SK-N-SH (cell line): ENCODE results near the gene BMP7. TPM values are rescaled to one million over a fixed set of nuclear protein-coding genes. Genes with fewer than 3 reads are reported as not detected.

Source experiments
- CTCF ChIA-PET: fragments of 300-600, 350-600 bp; formaldehyde crosslinking; extraction: SDS; loops from one replicate; lab custom pipeline; 2021; lab: Yijun Ruan, JAX
- POLR2A ChIA-PET: fragments of 350-600 bp; sonication (Branson Sonifier 250); formaldehyde crosslinking; extraction: SDS; loops from one replicate; lab custom pipeline; 2020; ENCODE audit warnings: antibody characterized with exemption, inconsistent platforms; lab: Yijun Ruan, JAX
- DNase-seq: peaks from one replicate; pipeline ENCODE4 v3.0.0; 2012
- H2AFZ ChIP-seq: fragments of 200-600 bp; sonication (generic); 2 replicates; pipeline ENCODE4 v1.8.1; 2016; ENCODE audit warnings: antibody characterized with exemption, mild to moderate bottlenecking, low read depth
- H3F3A ChIP-seq: fragments of 200-600 bp; sonication (generic); replicated peaks from 2 replicates; pipeline ENCODE3; 2016; ENCODE audit warnings: antibody characterized with exemption, mild to moderate bottlenecking; ENCODE audit not compliant: insufficient read depth
- H3K27ac ChIP-seq, 2 experiments: fragments of 200-500 bp in 1 of 2; fragments of 200-600 bp in 1 of 2; sonication (Bioruptor generic) in 1 of 2; sonication (generic), shearing (Covaris generic) in 1 of 2; 2 replicates each; pipeline versions ENCODE4 v1.5.1 to v1.6.1; 2014 to 2016; ENCODE audit warnings: low read depth in 2 of 2, inconsistent platforms in 1 of 2, low read length in 1 of 2, mild to moderate bottlenecking in 1 of 2, mixed read lengths in 1 of 2
- H3K27me3 ChIP-seq: fragments of 200-600 bp; sonication (generic), shearing (Covaris generic); 2 replicates; pipeline ENCODE4 v1.6.1; 2016; ENCODE audit warnings: mixed run types; ENCODE audit not compliant: insufficient read depth
- H3K36me3 ChIP-seq, 2 experiments: fragments of 200-500 bp in 1 of 2; fragments of 200-600 bp in 1 of 2; sonication (Bioruptor generic) in 1 of 2; sonication (generic) in 1 of 2; replicated peaks in 1 of 2; 2 replicates each; pipeline versions ENCODE3 to v1.5.1; 2014 to 2016; ENCODE audit warnings: low read length in 1 of 2, mild to moderate bottlenecking in 1 of 2; ENCODE audit not compliant: insufficient read depth in 2 of 2, control insufficient read depth in 1 of 2
- H3K4me1 ChIP-seq, 2 experiments: fragments of 200-500 bp in 1 of 2; fragments of 200-600 bp in 1 of 2; sonication (Bioruptor generic) in 1 of 2; sonication (generic), shearing (Covaris generic) in 1 of 2; 2 replicates each; pipeline versions ENCODE4 v1.5.1 to v1.6.1; 2014 to 2016; ENCODE audit warnings: low read depth in 1 of 2, low read length in 1 of 2, mixed run types in 1 of 2; ENCODE audit not compliant: insufficient read depth in 2 of 2, control insufficient read depth in 1 of 2
- H3K4me2 ChIP-seq: fragments of 200-600 bp; sonication (generic), shearing (Covaris generic); 2 replicates; pipeline ENCODE4 v1.6.1; 2017; ENCODE audit warnings: mixed run types
- H3K4me3 ChIP-seq, 2 experiments: fragments of 200-500 bp in 1 of 2; fragments of 200-600 bp in 1 of 2; sonication (Bioruptor generic) in 1 of 2; sonication (generic), shearing (Covaris generic) in 1 of 2; 2 replicates each; pipeline versions ENCODE4 v1.5.1 to v1.8.1; 2014 to 2016; ENCODE audit warnings: low read depth in 2 of 2, inconsistent platforms in 1 of 2, low read length in 1 of 2, mild to moderate bottlenecking in 1 of 2, mixed read lengths in 1 of 2, moderate library complexity in 1 of 2
- H3K79me2 ChIP-seq: fragments of 200-600 bp; sonication (generic); 2 replicates; pipeline ENCODE4 v1.8.1; 2017; ENCODE audit warnings: mild to moderate bottlenecking; ENCODE audit not compliant: insufficient read depth
- H3K9ac ChIP-seq: fragments of 200-600 bp; sonication (generic); 2 replicates; pipeline ENCODE4 v1.6.1; 2017; ENCODE audit warnings: mixed run types
- H3K9me2 ChIP-seq: fragments of 200-600 bp; sonication (generic); 2 replicates; pipeline ENCODE4 v1.6.1; 2017; ENCODE audit warnings: mixed run types
- H3K9me3 ChIP-seq: fragments of 200-600 bp; sonication (generic); 2 replicates; pipeline ENCODE4 v1.6.1; 2017; ENCODE audit warnings: mixed run types, mild to moderate bottlenecking, moderate library complexity
- H4K20me1 ChIP-seq: fragments of 200-600 bp; sonication (generic); 2 replicates; pipeline ENCODE4 v1.6.1; 2017; ENCODE audit warnings: mild to moderate bottlenecking, mixed run types; ENCODE audit not compliant: insufficient read depth
- CHD2 ChIP-seq: fragments of 150-350 bp; IDR thresholded peaks from 2 replicates; pipeline ENCODE4 v1.6.1; 2018; ENCODE audit warnings: low read length; ENCODE audit not compliant: partially characterized antibody
- ELF1 ChIP-seq: IDR thresholded peaks from 2 replicates; pipeline ENCODE4 v1.4.0; 2012
- EP300 ChIP-seq, 2 experiments: IDR thresholded peaks; 2 replicates each; pipeline versions ENCODE4 v1.4.0 to v1.6.1; 2012; ENCODE audit warnings: borderline replicate concordance in 1 of 2, low read depth in 1 of 2, low read length in 1 of 2
- EZH2phosphoT487 ChIP-seq: fragments of 200-600 bp; sonication (generic); IDR thresholded peaks from 2 replicates; pipeline ENCODE4 v1.6.1; 2017; ENCODE audit warnings: low read depth, mixed run types, mild to moderate bottlenecking, antibody characterized with exemption, moderate library complexity, borderline replicate concordance
- FOXM1 ChIP-seq: IDR thresholded peaks from 2 replicates; pipeline ENCODE4 v1.4.0; 2012; ENCODE audit warnings: low read depth, mild to moderate bottlenecking
- GABPA ChIP-seq: IDR thresholded peaks from 2 replicates; pipeline ENCODE4 v1.4.0; 2012; ENCODE audit warnings: low read depth, mild to moderate bottlenecking
- MEF2A ChIP-seq: IDR thresholded peaks from 2 replicates; pipeline ENCODE4 v1.4.0; 2012; ENCODE audit warnings: low read depth, borderline replicate concordance
- MXI1 ChIP-seq: IDR thresholded peaks from 2 replicates; pipeline ENCODE4 v1.6.1; 2012; ENCODE audit warnings: mild to moderate bottlenecking, low read depth, low read length, improper control_type of control experiment
- NRF1 ChIP-seq: IDR thresholded peaks from 2 replicates; pipeline ENCODE4 v1.6.1; 2012; ENCODE audit warnings: low read depth, mild to moderate bottlenecking, low read length
- POLR2AphosphoS5 ChIP-seq: IDR thresholded peaks from 2 replicates; pipeline ENCODE4 v1.6.1; 2012; ENCODE audit warnings: low read depth, low read length
- RAD21 ChIP-seq: IDR thresholded peaks from 2 replicates; pipeline ENCODE4 v1.6.1; 2012; ENCODE audit warnings: mild to moderate bottlenecking, low read length
- RCOR1 ChIP-seq: fragments of 150-350 bp; IDR thresholded peaks from 2 replicates; pipeline ENCODE4 v1.6.1; 2017; ENCODE audit warnings: antibody characterized with exemption, low read length
- RFX5 ChIP-seq: IDR thresholded peaks from 2 replicates; pipeline ENCODE4 v1.6.1; 2012; ENCODE audit warnings: mild to moderate bottlenecking, improper control_type of control experiment, low read length
- TAF1 ChIP-seq: IDR thresholded peaks from 2 replicates; pipeline ENCODE4 v1.6.1; 2012; ENCODE audit warnings: low read depth, mild to moderate bottlenecking, low read length, moderate library complexity, borderline replicate concordance
- TEAD4 ChIP-seq: IDR thresholded peaks from 2 replicates; pipeline ENCODE4 v1.4.0; 2012; ENCODE audit warnings: mild to moderate bottlenecking, borderline replicate concordance; ENCODE audit not compliant: insufficient read depth
- WGBS: methylation state at CpG from one replicate; pipeline ENCODE4 v1.1.6; 2017; ENCODE audit warnings: low lambda C conversion rate; 5-methylcytosine and 5-hydroxymethylcytosine counted together
- polyA plus RNA-seq, 3 experiments: library from polyadenylated mRNA; depleted of rRNA; stranded (reverse); fragments of >200 nt; gene quantifications; 2 replicates each; pipeline ENCODE4 v1.2.3, GENCODE V29; 2012
- TF ChIP-seq, protein P1 (sequence below): IDR thresholded peaks from 2 replicates; pipeline ENCODE4 v1.4.0; 2012; ENCODE audit warnings: low read depth, borderline replicate concordance
- TF ChIP-seq, protein P2 (sequence below): IDR thresholded peaks from 2 replicates; pipeline ENCODE4; 2012
- TF ChIP-seq, protein P3 (sequence below): IDR thresholded peaks from 2 replicates; pipeline ENCODE4 v1.6.1; 2012; ENCODE audit warnings: mild to moderate bottlenecking, low read depth, low read length, moderate library complexity
- TF ChIP-seq, protein P4 (sequence below): IDR thresholded peaks from 2 replicates; pipeline ENCODE4 v1.4.0; 2012; ENCODE audit warnings: low read depth

Gene BMP7
- polyA plus RNA-seq, 1 of the 3 experiments (the other 2 are of a cell fraction) = not detected

DNA sequence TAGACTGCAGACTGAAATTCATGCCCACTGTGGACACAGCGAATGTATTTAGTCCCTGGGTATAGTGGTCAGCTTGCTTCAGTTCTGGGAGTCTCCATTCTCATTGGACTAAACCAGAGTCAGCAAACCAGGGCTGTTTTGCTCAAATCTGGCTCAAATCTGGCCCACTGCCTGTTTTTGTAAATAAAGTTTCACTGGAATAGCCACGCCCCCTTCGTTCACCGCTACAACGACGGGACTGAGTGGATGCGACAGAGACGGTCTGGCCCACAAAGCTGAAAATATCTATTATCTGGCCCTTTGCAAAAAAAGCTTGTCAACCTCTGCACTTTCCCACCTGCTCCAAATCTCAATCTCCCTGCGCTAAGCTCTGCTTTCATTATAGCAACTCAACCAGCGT is 135.4 kb downstream of the BMP7 start:
- Histone ChIP-seq H3K4me1 (no peaks in the 10 kb centered on the region; a peak in 1 of 4 replicates), H2AFZ (no peak overlapping the region), H3K4me3 (no peak overlapping the region), H3K4me2 (no peak overlapping the region), H3F3A (no peaks in the 10 kb centered on the region), H3K79me2 (no peaks in the 10 kb centered on the region), H3K27me3 (no peaks in the 10 kb centered on the region), H3K36me3 (no peaks in the 10 kb centered on the region), H4K20me1 (no peaks in the 10 kb centered on the region), H3K9me2 (no peaks in the 10 kb centered on the region), H3K9ac (no peak overlapping the region), H3K27ac (no peak overlapping the region), H3K9me3 (no peaks in the 10 kb centered on the region)
- TF ChIP-seq TAF1 (no peak), FOXM1 (no peak), NRF1 (no peak), EZH2phosphoT487 (no peak), EP300 (IDR thresholded peaks at IDR 0.05; ENCODE audit: borderline replicate concordance in 1 of 2, low read depth in 1 of 2, low read length in 1 of 2) (no peak), ELF1 (no peak), TEAD4 (no peak), MXI1 (no peak), RAD21 (no peak), MEF2A (no peak), RFX5 (no peak)
- TF ChIP-seq, protein P1, sequence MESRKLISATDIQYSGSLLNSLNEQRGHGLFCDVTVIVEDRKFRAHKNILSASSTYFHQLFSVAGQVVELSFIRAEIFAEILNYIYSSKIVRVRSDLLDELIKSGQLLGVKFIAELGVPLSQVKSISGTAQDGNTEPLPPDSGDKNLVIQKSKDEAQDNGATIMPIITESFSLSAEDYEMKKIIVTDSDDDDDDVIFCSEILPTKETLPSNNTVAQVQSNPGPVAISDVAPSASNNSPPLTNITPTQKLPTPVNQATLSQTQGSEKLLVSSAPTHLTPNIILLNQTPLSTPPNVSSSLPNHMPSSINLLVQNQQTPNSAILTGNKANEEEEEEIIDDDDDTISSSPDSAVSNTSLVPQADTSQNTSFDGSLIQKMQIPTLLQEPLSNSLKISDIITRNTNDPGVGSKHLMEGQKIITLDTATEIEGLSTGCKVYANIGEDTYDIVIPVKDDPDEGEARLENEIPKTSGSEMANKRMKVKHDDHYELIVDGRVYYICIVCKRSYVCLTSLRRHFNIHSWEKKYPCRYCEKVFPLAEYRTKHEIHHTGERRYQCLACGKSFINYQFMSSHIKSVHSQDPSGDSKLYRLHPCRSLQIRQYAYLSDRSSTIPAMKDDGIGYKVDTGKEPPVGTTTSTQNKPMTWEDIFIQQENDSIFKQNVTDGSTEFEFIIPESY = no peak
- TF ChIP-seq, protein P2, sequence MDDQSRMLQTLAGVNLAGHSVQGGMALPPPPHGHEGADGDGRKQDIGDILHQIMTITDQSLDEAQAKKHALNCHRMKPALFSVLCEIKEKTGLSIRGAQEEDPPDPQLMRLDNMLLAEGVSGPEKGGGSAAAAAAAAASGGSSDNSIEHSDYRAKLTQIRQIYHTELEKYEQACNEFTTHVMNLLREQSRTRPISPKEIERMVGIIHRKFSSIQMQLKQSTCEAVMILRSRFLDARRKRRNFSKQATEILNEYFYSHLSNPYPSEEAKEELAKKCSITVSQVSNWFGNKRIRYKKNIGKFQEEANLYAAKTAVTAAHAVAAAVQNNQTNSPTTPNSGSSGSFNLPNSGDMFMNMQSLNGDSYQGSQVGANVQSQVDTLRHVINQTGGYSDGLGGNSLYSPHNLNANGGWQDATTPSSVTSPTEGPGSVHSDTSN = no peak
- 66% methylated on average over 9 of the region's 10 CpGs for WGBS
- ChIA-PET CTCF (no interaction called here), POLR2A (interaction anchor here (0.8 kb wide), 1 partner anchor 545 kb away, joined by 3 read pairs; no protein-coding TSS in a partner anchor)
- DNase-seq = no peak

DNA sequence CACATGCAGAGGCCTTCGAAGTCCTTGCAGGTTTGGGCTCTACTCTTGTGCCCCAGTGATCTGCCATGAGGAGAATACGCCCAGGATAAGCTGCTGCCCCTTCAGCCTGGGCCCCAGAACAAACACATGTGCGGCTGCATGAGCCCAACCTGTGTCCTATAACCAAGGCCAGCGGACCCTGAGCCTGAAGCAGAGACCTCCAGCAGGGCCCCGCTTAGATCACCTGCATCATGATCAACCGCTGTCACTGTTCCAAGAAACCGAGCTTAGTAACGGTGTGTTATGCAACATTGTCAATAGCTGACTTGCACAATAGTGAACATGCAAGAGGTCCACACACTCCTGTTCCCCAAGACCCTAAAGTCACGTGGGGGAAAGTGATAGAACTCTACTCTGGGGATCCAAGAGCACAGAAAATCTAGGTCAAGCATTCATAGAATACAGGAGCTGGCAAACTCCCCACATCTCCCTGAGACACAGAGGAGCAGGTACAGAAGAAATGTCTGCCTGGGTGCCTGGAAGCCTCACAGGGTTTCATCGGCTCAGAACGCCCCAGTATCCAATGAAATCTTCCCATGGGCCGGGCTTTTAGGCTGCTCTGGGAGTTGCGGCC is 136.2 kb downstream of the BMP7 start:
- no peaks in the 10 kb centered on the region for H3K9me2 ChIP-seq
- POLR2A ChIA-PET = no interaction called here
- no peak overlapping the region for H3K9ac ChIP-seq
- H3K9me3 ChIP-seq = no peaks in the 10 kb centered on the region
- CTCF ChIA-PET = interaction anchor here (0.6 kb wide), 1 partner anchor 38 kb away, joined by 3 read pairs; no protein-coding TSS in a partner anchor
- no peaks in the 10 kb centered on the region for H4K20me1 ChIP-seq
- no peaks in the 10 kb centered on the region for H3K27me3 ChIP-seq
- no peak overlapping the region for H3K4me2 ChIP-seq
- H3K36me3 ChIP-seq = no peaks in the 10 kb centered on the region
- H3K4me3 ChIP-seq = no peak overlapping the region
- 46% methylated on average over 13 of the region's 13 CpGs for WGBS
- no peak for DNase-seq
- no peak overlapping the region for H3K27ac ChIP-seq
- TF ChIP-seq EZH2phosphoT487 (no peak), MEF2A (no peak), POLR2AphosphoS5 (no peak), CHD2 (no peak), GABPA (no peak), RCOR1 (no peak)
- TF ChIP-seq, protein P3, sequence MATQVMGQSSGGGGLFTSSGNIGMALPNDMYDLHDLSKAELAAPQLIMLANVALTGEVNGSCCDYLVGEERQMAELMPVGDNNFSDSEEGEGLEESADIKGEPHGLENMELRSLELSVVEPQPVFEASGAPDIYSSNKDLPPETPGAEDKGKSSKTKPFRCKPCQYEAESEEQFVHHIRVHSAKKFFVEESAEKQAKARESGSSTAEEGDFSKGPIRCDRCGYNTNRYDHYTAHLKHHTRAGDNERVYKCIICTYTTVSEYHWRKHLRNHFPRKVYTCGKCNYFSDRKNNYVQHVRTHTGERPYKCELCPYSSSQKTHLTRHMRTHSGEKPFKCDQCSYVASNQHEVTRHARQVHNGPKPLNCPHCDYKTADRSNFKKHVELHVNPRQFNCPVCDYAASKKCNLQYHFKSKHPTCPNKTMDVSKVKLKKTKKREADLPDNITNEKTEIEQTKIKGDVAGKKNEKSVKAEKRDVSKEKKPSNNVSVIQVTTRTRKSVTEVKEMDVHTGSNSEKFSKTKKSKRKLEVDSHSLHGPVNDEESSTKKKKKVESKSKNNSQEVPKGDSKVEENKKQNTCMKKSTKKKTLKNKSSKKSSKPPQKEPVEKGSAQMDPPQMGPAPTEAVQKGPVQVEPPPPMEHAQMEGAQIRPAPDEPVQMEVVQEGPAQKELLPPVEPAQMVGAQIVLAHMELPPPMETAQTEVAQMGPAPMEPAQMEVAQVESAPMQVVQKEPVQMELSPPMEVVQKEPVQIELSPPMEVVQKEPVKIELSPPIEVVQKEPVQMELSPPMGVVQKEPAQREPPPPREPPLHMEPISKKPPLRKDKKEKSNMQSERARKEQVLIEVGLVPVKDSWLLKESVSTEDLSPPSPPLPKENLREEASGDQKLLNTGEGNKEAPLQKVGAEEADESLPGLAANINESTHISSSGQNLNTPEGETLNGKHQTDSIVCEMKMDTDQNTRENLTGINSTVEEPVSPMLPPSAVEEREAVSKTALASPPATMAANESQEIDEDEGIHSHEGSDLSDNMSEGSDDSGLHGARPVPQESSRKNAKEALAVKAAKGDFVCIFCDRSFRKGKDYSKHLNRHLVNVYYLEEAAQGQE = no peak
- TF ChIP-seq, protein P4, sequence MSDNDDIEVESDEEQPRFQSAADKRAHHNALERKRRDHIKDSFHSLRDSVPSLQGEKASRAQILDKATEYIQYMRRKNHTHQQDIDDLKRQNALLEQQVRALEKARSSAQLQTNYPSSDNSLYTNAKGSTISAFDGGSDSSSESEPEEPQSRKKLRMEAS = no peak
- H3K4me1 ChIP-seq = no peaks in the 10 kb centered on the region; a peak in 1 of 4 replicates
- no peaks in the 10 kb centered on the region for H3K79me2 ChIP-seq
- H2AFZ ChIP-seq = no peak overlapping the region
- H3F3A ChIP-seq = no peaks in the 10 kb centered on the region
